ACC112 (cell line): ENCODE measurements around the gene AP3S1.
A peak's percentile ranks its signal among the peaks of the same experiment; 100 is the strongest.

Experiments used
- H2AFZ ChIP-seq: fragments of 200-600 bp; sonication (generic); one replicate; pipeline ENCODE4 v1.6.0; 2017; ENCODE audit warnings: antibody characterized with exemption, low read length; ENCODE audit not compliant: unreplicated experiment
- H3K27ac ChIP-seq: fragments of 200-600 bp; sonication (generic); 2 replicates; pipeline ENCODE4 v1.5.1; 2014; ENCODE audit warnings: low read depth, mild to moderate bottlenecking, antibody characterized with exemption, low read length, moderate library complexity
- H3K27me3 ChIP-seq: fragments of 200-600 bp; sonication (generic); 2 replicates; pipeline ENCODE4 v1.6.1; 2014; ENCODE audit warnings: mild to moderate bottlenecking, antibody characterized with exemption, low read length, moderate library complexity, mixed read lengths; ENCODE audit not compliant: insufficient read depth
- H3K36me3 ChIP-seq: fragments of 200-600 bp; sonication (generic); 2 replicates; pipeline ENCODE4 v1.6.1; 2016; ENCODE audit warnings: mild to moderate bottlenecking, antibody characterized with exemption, low read length, moderate library complexity, mixed read lengths; ENCODE audit not compliant: insufficient read depth
- H3K4me1 ChIP-seq: fragments of 200-600 bp; sonication (generic); one replicate; pipeline ENCODE4 v1.6.1; 2016; ENCODE audit warnings: low read length, mixed read lengths; ENCODE audit not compliant: insufficient read depth, unreplicated experiment, control insufficient read depth
- H3K4me3 ChIP-seq: fragments of 200-600 bp; sonication (generic); 2 replicates; pipeline ENCODE4 v1.5.1; 2014; ENCODE audit warnings: mild to moderate bottlenecking, low read depth, low read length
- H3K79me2 ChIP-seq: fragments of 200-600 bp; sonication (generic); one replicate; pipeline ENCODE4 v1.6.0; 2016; ENCODE audit warnings: low read length; ENCODE audit not compliant: control insufficient read depth, unreplicated experiment, insufficient read depth

The AP3S1 gene

GRCh38 chr5:115956957-115957356 lies 115.2 kb downstream of the AP3S1 start:
- Histone ChIP-seq H3K4me1 (no peaks in the 10 kb centered on the region), H3K27me3 (peaks cover 10% of the 10 kb centered on the region), H2AFZ (no peak overlapping the region), H3K36me3 (no peaks in the 10 kb centered on the region), H3K79me2 (no peaks in the 10 kb centered on the region), H3K4me3 (no peak overlapping the region), H3K27ac (no peak overlapping the region)

- Histone ChIP-seq H3K27ac (no peak overlapping the region), H2AFZ (peak overlapping the region; percentile 18), H3K4me1 (no peaks in the 10 kb centered on the region), H3K4me3 (peak overlapping the region; percentile 57), H3K79me2 (no peaks in the 10 kb centered on the region), H3K27me3 (peaks cover 30% of the 10 kb centered on the region), H3K36me3 (no peaks in the 10 kb centered on the region)
Measured at GRCh38 chr5:115961381-115962238, 119.9 kb downstream of the AP3S1 start.

GRCh38 chr5:115962239-115962564 lies 120.5 kb downstream of the AP3S1 start, which contains the start of gene LVRN:
LVRN (plus strand) TSS chr5:115962475; CDS start chr5:115962618, 143 bp downstream.
- H3K36me3 ChIP-seq: no peaks in the 10 kb centered on the region
- no peak within 1 kb of the TSS for H3K27ac ChIP-seq
- peak within 1 kb of the TSS; percentile 41 for H2AFZ ChIP-seq
- no peaks in the 10 kb centered on the region for H3K4me1 ChIP-seq
- no peaks in the 10 kb centered on the region for H3K79me2 ChIP-seq
- peaks cover 30% of the 10 kb centered on the region for H3K27me3 ChIP-seq
- peak within 1 kb of the TSS; percentile 57 for H3K4me3 ChIP-seq

- Histone ChIP-seq H3K4me3 (peak overlapping the region; percentile 57), H2AFZ (peak overlapping the region; percentile 41), H3K27me3 (peaks cover 30% of the 10 kb centered on the region)
Measured at GRCh38 chr5:115962565-115963402, 121.0 kb downstream of the AP3S1 start.

GRCh38 chr5:115963566-115963965 lies 121.8 kb downstream of the AP3S1 start:
- H2AFZ ChIP-seq: no peak overlapping the region
- no peaks in the 10 kb centered on the region for H3K36me3 ChIP-seq
- no peak overlapping the region for H3K4me3 ChIP-seq
- H3K4me1 ChIP-seq: no peaks in the 10 kb centered on the region
- H3K27ac ChIP-seq: no peak overlapping the region
- no peaks in the 10 kb centered on the region for H3K79me2 ChIP-seq
- peaks cover 30% of the 10 kb centered on the region for H3K27me3 ChIP-seq

More at GRCh38 chr5:115962565-115963402, 121.0 kb downstream of the AP3S1 start:
- no peaks in the 10 kb centered on the region for H3K79me2 ChIP-seq
- H3K4me1 ChIP-seq: no peaks in the 10 kb centered on the region
- H3K27ac ChIP-seq: no peak overlapping the region
- no peaks in the 10 kb centered on the region for H3K36me3 ChIP-seq
